ENCODE results near the gene OSM.

DNA sequence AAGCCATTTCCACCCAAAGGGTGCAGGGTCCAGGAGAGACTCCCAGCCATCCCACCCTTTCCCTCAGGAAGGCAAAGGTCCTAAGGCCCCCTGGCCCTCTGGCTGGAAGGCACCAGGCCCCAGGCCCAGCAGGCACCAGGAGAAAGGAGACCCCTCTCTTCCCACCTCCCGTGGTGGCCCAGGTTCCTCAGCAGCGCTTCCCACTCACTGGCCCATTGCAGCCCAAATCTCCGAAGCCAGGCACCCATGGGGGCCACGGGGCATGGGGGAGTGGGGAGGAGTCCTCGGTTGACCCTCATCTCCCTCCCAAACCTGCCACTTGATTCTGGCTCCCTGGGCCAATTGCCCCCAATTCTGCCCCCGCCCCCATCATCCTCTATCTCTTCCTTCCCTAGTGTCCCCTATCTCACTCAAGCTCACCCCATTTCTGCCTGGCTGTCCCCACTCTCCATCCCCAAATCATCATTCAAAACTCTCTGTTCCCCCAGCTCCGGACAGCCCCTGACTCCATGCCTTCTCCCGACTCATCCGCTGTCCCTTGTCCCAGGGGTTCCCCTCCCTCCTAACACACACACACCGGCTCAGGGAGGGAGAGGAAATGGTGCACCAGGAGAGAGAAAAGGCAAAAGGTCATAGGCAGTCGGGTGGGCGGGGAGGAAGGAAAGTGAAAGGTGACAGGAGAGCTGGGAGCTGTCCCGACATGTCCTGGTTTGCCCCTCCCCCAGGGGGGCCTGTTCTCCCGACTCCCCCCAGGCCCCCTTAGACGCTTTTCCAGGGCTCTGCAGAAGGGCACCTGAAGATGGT lies 21.3 kb downstream of the OSM start:
- TF ChIP-seq, protein P1, sequence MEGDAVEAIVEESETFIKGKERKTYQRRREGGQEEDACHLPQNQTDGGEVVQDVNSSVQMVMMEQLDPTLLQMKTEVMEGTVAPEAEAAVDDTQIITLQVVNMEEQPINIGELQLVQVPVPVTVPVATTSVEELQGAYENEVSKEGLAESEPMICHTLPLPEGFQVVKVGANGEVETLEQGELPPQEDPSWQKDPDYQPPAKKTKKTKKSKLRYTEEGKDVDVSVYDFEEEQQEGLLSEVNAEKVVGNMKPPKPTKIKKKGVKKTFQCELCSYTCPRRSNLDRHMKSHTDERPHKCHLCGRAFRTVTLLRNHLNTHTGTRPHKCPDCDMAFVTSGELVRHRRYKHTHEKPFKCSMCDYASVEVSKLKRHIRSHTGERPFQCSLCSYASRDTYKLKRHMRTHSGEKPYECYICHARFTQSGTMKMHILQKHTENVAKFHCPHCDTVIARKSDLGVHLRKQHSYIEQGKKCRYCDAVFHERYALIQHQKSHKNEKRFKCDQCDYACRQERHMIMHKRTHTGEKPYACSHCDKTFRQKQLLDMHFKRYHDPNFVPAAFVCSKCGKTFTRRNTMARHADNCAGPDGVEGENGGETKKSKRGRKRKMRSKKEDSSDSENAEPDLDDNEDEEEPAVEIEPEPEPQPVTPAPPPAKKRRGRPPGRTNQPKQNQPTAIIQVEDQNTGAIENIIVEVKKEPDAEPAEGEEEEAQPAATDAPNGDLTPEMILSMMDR (IDR thresholded peaks at IDR 0.05), result no peak
- TF ChIP-seq POLR2A (IDR thresholded peaks at IDR 0.05), result no peak
